Measurements from ENCODE around the gene EYA3.

EYA3 gene

GRCh38 chr1:27935721-27936120, 152.7 kb downstream of the EYA3 start:
- DNase-seq = no peak

GRCh38 chr1:27934818-27935549, 153.4 kb downstream of the EYA3 start, which contains the start of gene SMPDL3B:
TSS of gene SMPDL3B (plus strand) at chr1:27935000. CDS start at chr1:27935184, 184 bp downstream.
- no peak for DNase-seq

- no peak for DNase-seq
These were observed 156.7 kb downstream of the EYA3 start for GRCh38 chr1:27931759-27932158.

- no peak for DNase-seq
These were observed 157.2 kb downstream of the EYA3 start for GRCh38 chr1:27931184-27931583.

- no peak for DNase-seq
These were observed 160.0 kb downstream of the EYA3 start for GRCh38 chr1:27928216-27928954.

- DNase-seq = no peak
These were observed 166.1 kb downstream of the EYA3 start for GRCh38 chr1:27922272-27922671.

Measured in CD4-positive, alpha-beta T cell treated with Interleukin-15 for 1 hour (primary cell).